GM12873 (cell line): ENCODE data around the gene ULBP2.

Source experiments
- CTCF ChIP-seq: IDR thresholded peaks from 2 replicates; pipeline ENCODE4 v1.5.1; 2012; ENCODE audit warnings: low read depth, mild to moderate bottlenecking, moderate library complexity, low read length, control low read depth; ENCODE audit not compliant: insufficient read depth; ENCODE audit errors: missing control alignments

The ULBP2 gene

GRCh38 chr6:149936743-149937142 is 5.1 kb upstream of the ULBP2 start:
- no peak for TF ChIP-seq CTCF

GRCh38 chr6:149938571-149939355 is 3.1 kb upstream of the ULBP2 start:
- TF ChIP-seq CTCF = no peak

GRCh38 chr6:149939356-149939648 is 2.5 kb upstream of the ULBP2 start:
- TF ChIP-seq CTCF = no peak

GRCh38 chr6:149939909-149940671 is 1.7 kb upstream of the ULBP2 start:
- no peak for TF ChIP-seq CTCF

GRCh38 chr6:149940672-149940982 is 1.2 kb upstream of the ULBP2 start:
- no peak for TF ChIP-seq CTCF

- no peak for TF ChIP-seq CTCF
Measured at GRCh38 chr6:149942461-149942829, 631 bp downstream of the ULBP2 start.

GRCh38 chr6:149948011-149948410 is 6.2 kb downstream of the ULBP2 start:
- TF ChIP-seq CTCF = no peak
